K562 (cell line): ENCODE data around the gene DLAT. TPM values are rescaled to one million over a fixed set of nuclear protein-coding genes. Genes with fewer than 3 reads are reported as not detected.
A peak's percentile ranks its signal among the peaks of the same experiment; 100 is the strongest.

Experiments
- ATAC-seq: fragments of 200-7000 bp; cut with Tn5 transposase; 3 replicates; pipeline ENCODE4 v1.9.1; 2020; ENCODE audit warnings: moderate library complexity
- BruUV-seq: library from RNA; stranded (reverse); fragments of 400-500 nt; replicated peaks from 2 replicates; lab custom pipeline; 2021; lab: Mats Ljungman, UMichigan
- CTCF ChIA-PET: fragments of 300-600 bp; formaldehyde crosslinking; extraction: SDS; loops from one replicate; lab custom pipeline; 2021; ENCODE audit warnings: low intra/inter-chr PET ratio; lab: Yijun Ruan, JAX
- POLR2A ChIA-PET: fragments of 300-600, 350-650 bp; sonication (Branson Sonifier 250); formaldehyde crosslinking; extraction: SDS; loops from one replicate; lab custom pipeline; 2021; ENCODE audit warnings: antibody characterized with exemption, inconsistent platforms; lab: Yijun Ruan, JAX
- DNase-seq, 4 experiments: peaks; one replicate each; pipeline versions ENCODE4 v3.0.0 to v3.0.0-alpha.2; 2011 to 2018; ENCODE audit warnings: low spot score in 3 of 4, mixed read lengths in 3 of 4; ENCODE audit errors: extremely low read depth in 1 of 4
- FAIRE-seq: peaks from 2 replicates; lab custom pipeline; 2011; peaks lifted over from hg19 to GRCh38; lab: Jason Lieb, UNC
- H2AFZ ChIP-seq: 2 replicates; pipeline ENCODE4 v1.6.0; 2011; ENCODE audit warnings: low read depth, low read length, control low read depth, inconsistent platforms
- H3K27ac ChIP-seq: fragments of 200-600 bp; 3 replicates; pipeline ENCODE4 v1.8.0; 2011; ENCODE audit warnings: low read depth, mild to moderate bottlenecking, control low read depth, inconsistent platforms, low read length, moderate library complexity, mixed read lengths; ENCODE audit errors: extremely low read depth
- H3K27me3 ChIP-seq, 2 experiments: fragments of 300-600 bp in 1 of 2; 2 replicates in 1 of 2; 3 replicates in 1 of 2; pipeline versions ENCODE4 v1.6.0 to v1.8.0; 2011; ENCODE audit warnings: inconsistent platforms in 2 of 2, low read length in 2 of 2, mild to moderate bottlenecking in 1 of 2, mixed read lengths in 1 of 2, moderate library complexity in 1 of 2; ENCODE audit not compliant: control insufficient read depth in 2 of 2, insufficient read depth in 2 of 2
- H3K36me3 ChIP-seq: fragments of 300-600 bp; 3 replicates; pipeline ENCODE4 v1.8.0; 2011; ENCODE audit warnings: mild to moderate bottlenecking, low read length, inconsistent platforms; ENCODE audit not compliant: control insufficient read depth, insufficient read depth
- H3K4me1 ChIP-seq, 2 experiments: fragments of 200-600 bp in 1 of 2; replicated peaks in 1 of 2; 2 replicates in 1 of 2; 3 replicates in 1 of 2; pipeline versions ENCODE4 v1.5.1 to v1.8.0; 2011; ENCODE audit warnings: inconsistent platforms in 2 of 2, low read length in 2 of 2, mild to moderate bottlenecking in 1 of 2, mixed read lengths in 1 of 2, moderate library complexity in 1 of 2; ENCODE audit not compliant: control insufficient read depth in 2 of 2, insufficient read depth in 2 of 2
- H3K4me2 ChIP-seq: 2 replicates; pipeline ENCODE4 v1.6.1; 2011; ENCODE audit warnings: low read length, control low read depth, inconsistent platforms, mixed read lengths; ENCODE audit not compliant: insufficient read depth
- H3K4me3 ChIP-seq: fragments of 200-600 bp; sonication (generic), shearing (Covaris generic); 2 replicates; pipeline ENCODE4 v1.5.1; 2016; ENCODE audit warnings: control low read depth, inconsistent platforms
- H3K79me2 ChIP-seq: fragments of 200-600 bp; 3 replicates; pipeline ENCODE4 v1.8.0; 2011; ENCODE audit warnings: low read length, inconsistent platforms; ENCODE audit not compliant: control insufficient read depth, insufficient read depth
- H3K9ac ChIP-seq, 2 experiments: 2 replicates each; pipeline versions ENCODE4 v1.6.0 to v1.6.1; 2011; ENCODE audit warnings: low read depth in 2 of 2, low read length in 2 of 2, control low read depth in 1 of 2, inconsistent platforms in 1 of 2, mild to moderate bottlenecking in 1 of 2, mixed read lengths in 1 of 2; ENCODE audit not compliant: insufficient read depth in 1 of 2
- H3K9me1 ChIP-seq: one replicate; pipeline ENCODE4 v1.6.0; 2011; ENCODE audit warnings: inconsistent platforms, mild to moderate bottlenecking, low read length, moderate library complexity; ENCODE audit not compliant: control insufficient read depth, insufficient read depth
- H3K9me3 ChIP-seq: replicated peaks from 2 replicates; pipeline ENCODE4 v1.5.1; 2011; ENCODE audit warnings: low read depth, low read length, inconsistent platforms; ENCODE audit not compliant: control insufficient read depth, insufficient read depth
- H4K20me1 ChIP-seq: replicated peaks from 2 replicates; pipeline ENCODE4 v1.6.1; 2011; ENCODE audit warnings: low read length, inconsistent platforms, mixed read lengths; ENCODE audit not compliant: control insufficient read depth, insufficient read depth
- ELF2 ChIP-seq: fragments of 250-450 bp; sonication (Bioruptor Pico); IDR thresholded peaks from 2 replicates; pipeline ENCODE4 v1.5.0; 2021; ENCODE audit warnings: mild to moderate bottlenecking
- FOXJ3 ChIP-seq: sonication (generic); formaldehyde crosslinking; IDR thresholded peaks from 2 replicates; pipeline ENCODE4 v1.4.0; 2020; ENCODE audit warnings: mild to moderate bottlenecking, missing genetic modification reagents
- MLX ChIP-seq, 2 experiments: fragments of 450-650 bp in 1 of 2; sonication (generic) in 1 of 2; formaldehyde crosslinking; conservative IDR thresholded peaks; 2 replicates each; pipeline versions ENCODE4 v1.4.0 to v1.8.1; 2020 to 2022; ENCODE audit warnings: mild to moderate bottlenecking in 1 of 2, missing genetic modification reagents in 1 of 2
- RREB1 ChIP-seq: fragments of 250-450 bp; sonication (Bioruptor Pico); IDR thresholded peaks from 2 replicates; pipeline ENCODE4 v1.4.0; 2020
- SPI1 ChIP-seq: IDR thresholded peaks from 2 replicates; pipeline ENCODE4 v1.6.1; 2011; ENCODE audit warnings: low read depth, low read length, control low read depth, borderline replicate concordance
- TSHZ1 ChIP-seq: fragments of 250-450 bp; sonication (Bioruptor Pico); IDR thresholded peaks from 2 replicates; pipeline ENCODE4 v1.4.0; 2020; ENCODE audit warnings: mild to moderate bottlenecking, moderate library complexity
- USF1 ChIP-seq: sonication (generic); formaldehyde crosslinking; IDR thresholded peaks from 2 replicates; pipeline ENCODE4 v1.9.0; 2022; ENCODE audit warnings: mild to moderate bottlenecking, missing genetic modification reagents
- ZNF175 ChIP-seq: fragments of 200-800 bp; sonication (Bioruptor generic); IDR thresholded peaks from 2 replicates; pipeline ENCODE4 v1.6.1; 2016; ENCODE audit warnings: low read depth, mild to moderate bottlenecking, missing genetic modification characterization, missing compliant biosample characterization
- WGBS: fragments of 100-300 bp; shearing (Covaris generic); methylation state at CpG from one replicate; pipeline ENCODE4 v1.1.6; 2016; ENCODE audit warnings: low coverage, mixed read lengths; ENCODE audit not compliant: insufficient coverage; ENCODE audit errors: missing lambda C conversion rate; 5-methylcytosine and 5-hydroxymethylcytosine counted together
- in situ Hi-C: fragments of 300-500 bp; cut with MboI; formaldehyde crosslinking; loops from 4 replicates; pipeline ENCODE4 v1.15.0; 2018; ENCODE audit warnings: inconsistent platforms, mixed read lengths
- intact Hi-C: fragments of 100-400 bp; cut with micrococcal nuclease; formaldehyde crosslinking; loops from 2 replicates; pipeline ENCODE4 v1.14.2; 2022
- polyA plus RNA-seq, 8 experiments: library from polyadenylated mRNA; depleted of rRNA in 4 of 8; stranded (reverse) in 5 of 8; unstranded in 3 of 8; fragments of >200 nt; fragmentation: Nextera tagmentation in 2 of 8; fragmentation: Illumina TruSeq in 1 of 8; extraction: Ambion mirVana in 2 of 8; extraction: Trizol in 1 of 8; gene quantifications; 2 replicates each; pipeline versions ENCODE4 v1.2.1 to v1.2.3, GENCODE V29; 2011 to 2014; ENCODE audit warnings: inconsistent platforms in 1 of 8, missing spikeins in 1 of 8
- total RNA-seq, 7 experiments: library from RNA; depleted of rRNA in 6 of 7; stranded (reverse); fragments of >200 nt in 6 of 7; fragmentation: Illumina TruSeq in 2 of 7; extraction: Trizol in 2 of 7; gene quantifications; 2 replicates each; pipeline versions ENCODE4 v1.2.1 to v1.2.3, GENCODE V29; 2011 to 2021; ENCODE audit warnings: low replicate concordance in 1 of 7
- TF ChIP-seq, protein P1 (sequence below): sonication (generic); formaldehyde crosslinking; IDR thresholded peaks from 2 replicates; pipeline ENCODE4 v1.8.0; 2022; ENCODE audit warnings: mild to moderate bottlenecking, low read depth, missing genetic modification reagents

The DLAT gene
- total and polyA plus RNA-seq, 9 of the 15 experiments (the other 6 are each of a cell fraction or from before 2014, with no cell fraction given) = 41.7 to 152 (median 105) TPM

- ChIA-PET POLR2A (interaction anchor here (0.6 to 1.7 kb wide), 5 partner anchors 10 to 193 kb away, joined by 3 to 9 read pairs (median 4); no protein-coding TSS in a partner anchor), CTCF (no interaction called here)
- H3K79me2 ChIP-seq = peaks cover 77% of the 10 kb centered on the region
- WGBS = 11% methylated on average over 10 of the region's 10 CpGs
- H3K27me3 ChIP-seq = no peaks in the 10 kb centered on the region
- H3K4me1 ChIP-seq = peaks cover 0 to 19% of the 10 kb centered on the region in 2 experiments; a peak in 3 of 5 replicates
- peak overlapping the region; percentile 84 for H3K4me3 ChIP-seq
- H4K20me1 ChIP-seq = no peaks in the 10 kb centered on the region
- ATAC-seq = peak; percentile 3
- BruUV-seq = TSS peak; percentile 54
- H3K9me1 ChIP-seq = no peaks in the 10 kb centered on the region
- in situ Hi-C loops (no loop called here), intact Hi-C loops (loop anchor here (5.0 kb wide), 2 partner anchors 155 to 210 kb away; partner anchors contain the start of genes CFAP68 and FDXACB1)
- peak overlapping the region; percentile 93 to 98 for H3K9ac ChIP-seq
- peaks cover 89% of the 10 kb centered on the region for H3K36me3 ChIP-seq
- peak overlapping the region; percentile 95 for H2AFZ ChIP-seq
- H3K4me2 ChIP-seq = peak overlapping the region; percentile 100
- FAIRE-seq = no peak
- 0 out of 2 replicates have a peak, but pooled peaks cover 3% of the 10 kb centered on the region for H3K9me3 ChIP-seq
- peak in 2 of 4 experiments; percentile 19 to 21 for DNase-seq
- peak overlapping the region; percentile 84 for H3K27ac ChIP-seq
- TF ChIP-seq, protein P1, sequence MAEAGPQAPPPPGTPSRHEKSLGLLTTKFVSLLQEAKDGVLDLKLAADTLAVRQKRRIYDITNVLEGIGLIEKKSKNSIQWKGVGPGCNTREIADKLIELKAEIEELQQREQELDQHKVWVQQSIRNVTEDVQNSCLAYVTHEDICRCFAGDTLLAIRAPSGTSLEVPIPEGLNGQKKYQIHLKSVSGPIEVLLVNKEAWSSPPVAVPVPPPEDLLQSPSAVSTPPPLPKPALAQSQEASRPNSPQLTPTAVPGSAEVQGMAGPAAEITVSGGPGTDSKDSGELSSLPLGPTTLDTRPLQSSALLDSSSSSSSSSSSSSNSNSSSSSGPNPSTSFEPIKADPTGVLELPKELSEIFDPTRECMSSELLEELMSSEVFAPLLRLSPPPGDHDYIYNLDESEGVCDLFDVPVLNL (CRISPR knock-in tag) = 0 out of 2 replicates have a peak, but pooled peaks have one; percentile 10
- TF ChIP-seq MLX (CRISPR knock-in tag; conservative IDR thresholded peaks at IDR 0.05) = no peak
- no peak for TF ChIP-seq TSHZ1 (CRISPR knock-in tag)
- TF ChIP-seq USF1 (CRISPR knock-in tag) = no peak
- no peak for TF ChIP-seq ZNF175
- TF ChIP-seq FOXJ3 (CRISPR knock-in tag) = no peak
- no peak for TF ChIP-seq SPI1
- TF ChIP-seq RREB1 (CRISPR knock-in tag) = no peak
- no peak for TF ChIP-seq ELF2 (CRISPR knock-in tag)
These were observed 62.0 kb downstream of the DLAT start for GRCh38 chr11:112087212-112087611.
